ENCODE results near the gene CEACAM1. TPM values are rescaled to one million over a fixed set of nuclear protein-coding genes. Genes with fewer than 3 reads are reported as not detected.
"Not testable (repeated sequence)": the region's sequence is repeated elsewhere in the genome, so short reads cannot be mapped to it uniquely, and the experiment has no call there.

CEACAM1 gene
- total RNA-seq, 2 experiments from 2014 or later: 1.2 to 2.0 TPM

DNA sequence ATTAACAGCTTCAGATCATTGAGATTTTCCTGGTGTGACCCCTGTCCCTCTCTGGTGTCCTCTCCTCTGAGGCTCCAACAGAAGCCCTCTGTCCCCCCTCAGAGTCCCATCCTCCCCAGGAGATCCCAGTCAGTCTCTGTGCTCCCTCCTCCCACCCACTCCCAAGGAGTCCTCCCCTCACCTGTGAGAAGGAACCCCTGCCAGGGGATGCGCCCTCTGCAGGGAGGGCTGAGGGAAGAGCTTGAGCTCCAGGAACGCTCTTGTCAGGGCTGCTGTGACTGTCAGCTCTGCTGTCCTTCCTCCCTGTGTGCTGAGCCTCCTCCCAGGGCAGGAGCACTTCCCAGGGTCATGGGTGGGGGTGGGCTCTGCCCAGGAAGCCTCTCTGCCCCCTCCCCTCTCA lies 33.2 kb upstream of the CEACAM1 start:
- no peaks in the 10 kb centered on the region for H3K9me3 Mint-ChIP-seq
- H3K4me3 ChIP-seq (ENCODE audit: low read length): no peak overlapping the region
- no peak overlapping the region for H3K27ac Mint-ChIP-seq
- no peaks in the 10 kb centered on the region for H3K36me3 ChIP-seq (ENCODE audit: insufficient read depth, low read length)
- H3K27me3 ChIP-seq (ENCODE audit: control insufficient read depth in 1 of 2, insufficient read depth in 2 of 2, low read length in 2 of 2): peaks cover 0 to 3% of the 10 kb centered on the region in 2 experiments
- no peak for ATAC-seq (ENCODE audit: poor library complexity)
- no peaks in the 10 kb centered on the region for H3K4me1 Mint-ChIP-seq (ENCODE audit: low read depth)
- no peak overlapping the region for H3K27ac ChIP-seq (ENCODE audit: low read depth in 1 of 2, low read length in 2 of 2)
- TF ChIP-seq, protein P1, sequence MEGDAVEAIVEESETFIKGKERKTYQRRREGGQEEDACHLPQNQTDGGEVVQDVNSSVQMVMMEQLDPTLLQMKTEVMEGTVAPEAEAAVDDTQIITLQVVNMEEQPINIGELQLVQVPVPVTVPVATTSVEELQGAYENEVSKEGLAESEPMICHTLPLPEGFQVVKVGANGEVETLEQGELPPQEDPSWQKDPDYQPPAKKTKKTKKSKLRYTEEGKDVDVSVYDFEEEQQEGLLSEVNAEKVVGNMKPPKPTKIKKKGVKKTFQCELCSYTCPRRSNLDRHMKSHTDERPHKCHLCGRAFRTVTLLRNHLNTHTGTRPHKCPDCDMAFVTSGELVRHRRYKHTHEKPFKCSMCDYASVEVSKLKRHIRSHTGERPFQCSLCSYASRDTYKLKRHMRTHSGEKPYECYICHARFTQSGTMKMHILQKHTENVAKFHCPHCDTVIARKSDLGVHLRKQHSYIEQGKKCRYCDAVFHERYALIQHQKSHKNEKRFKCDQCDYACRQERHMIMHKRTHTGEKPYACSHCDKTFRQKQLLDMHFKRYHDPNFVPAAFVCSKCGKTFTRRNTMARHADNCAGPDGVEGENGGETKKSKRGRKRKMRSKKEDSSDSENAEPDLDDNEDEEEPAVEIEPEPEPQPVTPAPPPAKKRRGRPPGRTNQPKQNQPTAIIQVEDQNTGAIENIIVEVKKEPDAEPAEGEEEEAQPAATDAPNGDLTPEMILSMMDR (IDR thresholded peaks at IDR 0.05): no peak
- H3K9me3 ChIP-seq (ENCODE audit: control insufficient read depth in 1 of 2, insufficient read depth in 1 of 2, low read length in 2 of 2): no peaks in the 10 kb centered on the region
- H3K4me1 ChIP-seq (ENCODE audit: insufficient read depth, low read length): peaks cover 3% of the 10 kb centered on the region
- H3K36me3 Mint-ChIP-seq (ENCODE audit: low read depth): no peaks in the 10 kb centered on the region
- POLR2A ChIA-PET: no interaction called here
- CTCF ChIA-PET: no interaction called here
- intact Hi-C loops (cut with DNase I, micrococcal nuclease): no loop called here
- peaks cover 16% of the 10 kb centered on the region for H3K27me3 Mint-ChIP-seq
- DNase-seq: no peak
- H3K4me3 Mint-ChIP-seq: no peak overlapping the region

GRCh38 chr19:42560731-42561130 lies 32.5 kb upstream of the CEACAM1 start:
- H3K4me3 ChIP-seq (ENCODE audit: low read length): no peak overlapping the region
- ChIA-PET CTCF (no interaction called here), POLR2A (no interaction called here)
- TF ChIP-seq, protein P1 (IDR thresholded peaks at IDR 0.05): no peak
- H3K27me3 ChIP-seq (ENCODE audit: control insufficient read depth in 1 of 2, insufficient read depth in 2 of 2, low read length in 2 of 2): peaks cover 0 to 3% of the 10 kb centered on the region in 2 experiments
- H3K27ac ChIP-seq (ENCODE audit: low read depth in 1 of 2, low read length in 2 of 2): no peak overlapping the region
- Mint-ChIP-seq H3K27ac (no peak overlapping the region), H3K9me3 (no peaks in the 10 kb centered on the region), H3K27me3 (peaks cover 22% of the 10 kb centered on the region), H3K36me3 (ENCODE audit: low read depth) (no peaks in the 10 kb centered on the region), H3K4me1 (ENCODE audit: low read depth) (no peaks in the 10 kb centered on the region), H3K4me3 (no peak overlapping the region)
- DNase-seq (no peak), ATAC-seq (ENCODE audit: poor library complexity) (no peak)
- H3K36me3 ChIP-seq (ENCODE audit: insufficient read depth, low read length): no peaks in the 10 kb centered on the region
- intact Hi-C loops (cut with DNase I, micrococcal nuclease): no loop called here
- peaks cover 3% of the 10 kb centered on the region for H3K4me1 ChIP-seq (ENCODE audit: insufficient read depth, low read length)
- no peaks in the 10 kb centered on the region for H3K9me3 ChIP-seq (ENCODE audit: control insufficient read depth in 1 of 2, insufficient read depth in 1 of 2, low read length in 2 of 2)

DNA sequence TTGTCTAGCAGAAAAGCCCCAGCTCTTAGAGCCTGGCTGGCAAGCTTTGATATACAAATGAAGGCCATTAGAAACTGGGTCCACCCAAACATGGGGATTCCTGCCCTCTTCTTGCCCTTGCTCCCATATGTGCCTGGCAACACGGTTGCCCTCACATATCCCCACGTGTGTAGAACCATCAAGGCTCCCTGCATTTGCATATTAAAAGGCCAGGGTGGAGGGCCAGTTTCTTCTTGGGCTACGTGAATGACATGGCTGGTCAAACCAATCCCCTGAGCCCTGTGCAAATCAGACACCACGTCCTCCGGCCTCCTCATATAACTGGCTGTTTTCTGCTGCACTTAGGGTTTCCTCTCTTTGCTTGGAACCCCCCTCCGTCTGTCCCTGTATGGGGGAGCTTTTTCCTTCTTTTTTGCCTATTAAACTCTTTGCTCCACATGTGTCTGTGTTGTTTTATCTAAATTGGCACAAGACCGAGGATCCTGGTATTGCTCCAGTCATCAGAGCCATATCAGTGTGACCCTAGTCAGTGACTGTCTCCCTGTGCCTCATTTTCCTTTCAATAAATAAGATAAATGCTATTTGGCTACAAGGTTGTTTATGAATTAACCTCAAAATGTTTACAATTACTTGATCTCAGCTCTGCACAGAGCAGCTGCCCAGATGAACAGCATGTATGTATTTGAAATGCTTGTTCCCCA lies 30.3 kb upstream of the CEACAM1 start:
- Mint-ChIP-seq H3K4me1 (ENCODE audit: low read depth) (no peaks in the 10 kb centered on the region), H3K9me3 (no peaks in the 10 kb centered on the region), H3K27ac (no peak overlapping the region), H3K36me3 (ENCODE audit: low read depth) (no peaks in the 10 kb centered on the region), H3K27me3 (peaks cover 37% of the 10 kb centered on the region), H3K4me3 (no peak overlapping the region)
- intact Hi-C loops (cut with DNase I, micrococcal nuclease): no loop called here
- Histone ChIP-seq H3K4me3 (ENCODE audit: low read length) (no peak overlapping the region), H3K27ac (ENCODE audit: low read depth in 1 of 2, low read length in 2 of 2) (no peak overlapping the region), H3K27me3 (ENCODE audit: control insufficient read depth in 1 of 2, insufficient read depth in 2 of 2, low read length in 2 of 2) (peaks cover 4 to 6% of the 10 kb centered on the region in 2 experiments), H3K4me1 (ENCODE audit: insufficient read depth, low read length) (peaks cover 3% of the 10 kb centered on the region), H3K9me3 (ENCODE audit: control insufficient read depth in 1 of 2, insufficient read depth in 1 of 2, low read length in 2 of 2) (no peaks in the 10 kb centered on the region), H3K36me3 (ENCODE audit: insufficient read depth, low read length) (no peaks in the 10 kb centered on the region)
- DNase-seq (no peak), ATAC-seq (ENCODE audit: poor library complexity) (no peak)
- ChIA-PET POLR2A (no interaction called here), CTCF (no interaction called here)
- TF ChIP-seq, protein P1 (IDR thresholded peaks at IDR 0.05): no peak

GRCh38 chr19:42557386-42557871 lies 29.1 kb upstream of the CEACAM1 start:
- H3K4me1 ChIP-seq (ENCODE audit: insufficient read depth, low read length); H3K36me3 Mint-ChIP-seq (ENCODE audit: low read depth); H3K27ac Mint-ChIP-seq; H3K36me3 ChIP-seq (ENCODE audit: insufficient read depth, low read length); intact Hi-C loops (cut with DNase I, micrococcal nuclease); POLR2A ChIA-PET; H3K4me3 ChIP-seq (ENCODE audit: low read length); H3K27me3 ChIP-seq (ENCODE audit: control insufficient read depth in 1 of 2, insufficient read depth in 2 of 2, low read length in 2 of 2); H3K4me1 Mint-ChIP-seq (ENCODE audit: low read depth); DNase-seq; CTCF ChIA-PET; ATAC-seq (ENCODE audit: poor library complexity); H3K9me3 Mint-ChIP-seq; H3K27ac ChIP-seq (ENCODE audit: low read depth in 1 of 2, low read length in 2 of 2); H3K9me3 ChIP-seq (ENCODE audit: control insufficient read depth in 1 of 2, insufficient read depth in 1 of 2, low read length in 2 of 2); H3K4me3 Mint-ChIP-seq: not testable (repeated sequence)
- peaks cover 32% of the 10 kb centered on the region for H3K27me3 Mint-ChIP-seq

Measured in CD4-positive, alpha-beta T cell (primary cell).